ENCODE measurements around the gene PSMB11. TPM values are rescaled to one million over a fixed set of nuclear protein-coding genes. Genes with fewer than 3 reads are reported as not detected.

The PSMB11 gene
- total and polyA plus RNA-seq, 10 of the 15 experiments (the other 5 are each of a cell fraction or from before 2014, with no cell fraction given), result not detected

DNA sequence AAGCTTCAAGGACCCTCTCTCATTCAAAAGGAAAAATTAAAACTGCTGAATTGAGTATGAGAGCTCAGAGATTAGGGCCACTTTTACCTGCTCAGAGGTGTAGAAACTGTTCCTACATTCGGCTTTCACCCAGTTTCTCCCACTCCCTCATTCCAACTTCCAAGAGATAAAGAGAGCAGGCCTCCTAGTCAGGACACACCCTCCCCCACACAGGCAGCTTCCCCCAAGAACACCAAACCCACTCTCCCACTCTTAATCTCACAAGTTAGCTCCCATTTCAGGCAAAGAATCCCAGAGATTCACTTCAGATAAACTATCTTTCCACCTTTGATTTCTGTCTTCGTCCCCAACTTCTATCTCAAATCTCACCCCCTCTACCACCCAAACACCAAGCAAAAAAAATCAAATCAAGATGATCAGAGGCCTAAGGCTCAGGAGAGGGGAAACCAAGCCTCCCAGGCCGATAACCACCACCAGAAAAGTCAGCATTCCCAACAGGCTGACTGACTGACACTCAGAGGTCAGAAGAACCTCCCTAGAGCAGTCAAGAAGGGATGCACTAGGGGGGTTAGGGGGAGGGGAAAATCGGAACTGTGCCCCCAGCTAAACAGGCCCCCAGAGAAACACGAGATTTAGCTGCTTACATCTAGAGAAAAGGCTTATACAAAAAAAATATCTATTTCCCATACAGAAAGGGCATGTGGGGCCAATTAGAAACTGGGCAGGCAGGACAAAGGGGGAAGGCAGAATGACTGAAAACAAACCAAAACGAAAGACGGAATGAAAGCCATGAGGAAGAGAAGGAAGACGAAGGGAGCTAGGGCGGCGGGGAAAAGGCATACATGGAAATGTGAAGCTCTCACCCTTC lies 28.5 kb downstream of the PSMB11 start:
- DNase-seq (ENCODE audit: low read depth, low spot score) (no peak), FAIRE-seq (peak; percentile 90), ATAC-seq (no peak)
- H3K9me3 ChIP-seq (replicated peaks; ENCODE audit: control insufficient read depth, insufficient read depth, low read length), result no peaks in the 10 kb centered on the region
- peaks cover 36% of the 10 kb centered on the region for H3K79me2 ChIP-seq (ENCODE audit: control insufficient read depth, insufficient read depth, low read length)
- H3K9ac ChIP-seq (ENCODE audit: control insufficient read depth, insufficient read depth, low read length), result peak overlapping the region; percentile 90
- H3K27me3 ChIP-seq (replicated peaks in 1 of 2; ENCODE audit: control insufficient read depth in 2 of 2, insufficient read depth in 2 of 2, low read length in 1 of 2), result no peaks in the 10 kb centered on the region
- peaks cover 14 to 34% of the 10 kb centered on the region in 2 experiments for H3K36me3 ChIP-seq (ENCODE audit: control insufficient read depth in 2 of 2, insufficient read depth in 2 of 2, low read length in 1 of 2)
- CTCF ChIA-PET, result interaction anchor here (0.6 to 3.7 kb wide), 25 partner anchors 8 to 259 kb away, joined by 3 to 36 read pairs (median 5); partner anchors contain the start of genes ACIN1, C14orf119, CDH24 and HAUS4
- H4K20me1 ChIP-seq (ENCODE audit: control insufficient read depth, insufficient read depth), result peaks cover 9% of the 10 kb centered on the region; the same call in 1 of the 2 replicates
- peaks cover 11% of the 10 kb centered on the region; the same call in 1 of the 2 replicates for H3K4me1 ChIP-seq (ENCODE audit: control insufficient read depth, insufficient read depth, low read length)
- TSS peak; percentile 67 for BruUV-seq (replicated peaks)
- peak overlapping the region; percentile 86 for H3K27ac ChIP-seq (ENCODE audit: control insufficient read depth, insufficient read depth)
- POLR2A ChIA-PET, result interaction anchor here (1.3 to 3.7 kb wide), 4 partner anchors 12 to 251 kb away, joined by 3 to 19 read pairs (median 4); partner anchors contain the start of genes ACIN1 and C14orf119
- 11% methylated on average over 10 of the region's 10 CpGs for WGBS (ENCODE audit: insufficient coverage, insufficient replicate concordance, low lambda C conversion rate, missing lambda C conversion rate)
- H2AFZ ChIP-seq (ENCODE audit: control insufficient read depth, low read depth, low read length), result no peak overlapping the region
- in situ Hi-C loops (cut with MboI) (no loop called here), intact Hi-C loops (cut with micrococcal nuclease; ENCODE audit: unreplicated experiment) (no loop called here)
- SMC1A ChIA-PET (ENCODE audit: uncharacterized antibody, unreplicated experiment), result interaction anchor here (0.9 to 3.2 kb wide), 9 partner anchors 10 to 250 kb away, joined by 3 to 13 read pairs (median 5); partner anchors contain the start of genes ACIN1, C14orf119 and PABPN1
- peak overlapping the region; percentile 80 for H3K4me3 ChIP-seq
- RAD21 ChIA-PET (ENCODE audit: unreplicated experiment), result interaction anchor here (0.7 to 2.3 kb wide), 9 partner anchors 12 to 515 kb away, joined by 3 to 23 read pairs (median 4); partner anchors contain the start of genes ACIN1, C14orf119 and CDH24
- peak overlapping the region; percentile 92 for H3K4me2 ChIP-seq (ENCODE audit: control insufficient read depth, insufficient read depth)
- no peak for TF ChIP-seq MEF2A (IDR thresholded peaks at IDR 0.05; ENCODE audit: insufficient read depth, low read depth, low read length)
- TF ChIP-seq NRF1 (conservative IDR thresholded peaks at IDR 0.05; ENCODE audit: low read depth, low read length), result no peak
- TF ChIP-seq, protein P1, sequence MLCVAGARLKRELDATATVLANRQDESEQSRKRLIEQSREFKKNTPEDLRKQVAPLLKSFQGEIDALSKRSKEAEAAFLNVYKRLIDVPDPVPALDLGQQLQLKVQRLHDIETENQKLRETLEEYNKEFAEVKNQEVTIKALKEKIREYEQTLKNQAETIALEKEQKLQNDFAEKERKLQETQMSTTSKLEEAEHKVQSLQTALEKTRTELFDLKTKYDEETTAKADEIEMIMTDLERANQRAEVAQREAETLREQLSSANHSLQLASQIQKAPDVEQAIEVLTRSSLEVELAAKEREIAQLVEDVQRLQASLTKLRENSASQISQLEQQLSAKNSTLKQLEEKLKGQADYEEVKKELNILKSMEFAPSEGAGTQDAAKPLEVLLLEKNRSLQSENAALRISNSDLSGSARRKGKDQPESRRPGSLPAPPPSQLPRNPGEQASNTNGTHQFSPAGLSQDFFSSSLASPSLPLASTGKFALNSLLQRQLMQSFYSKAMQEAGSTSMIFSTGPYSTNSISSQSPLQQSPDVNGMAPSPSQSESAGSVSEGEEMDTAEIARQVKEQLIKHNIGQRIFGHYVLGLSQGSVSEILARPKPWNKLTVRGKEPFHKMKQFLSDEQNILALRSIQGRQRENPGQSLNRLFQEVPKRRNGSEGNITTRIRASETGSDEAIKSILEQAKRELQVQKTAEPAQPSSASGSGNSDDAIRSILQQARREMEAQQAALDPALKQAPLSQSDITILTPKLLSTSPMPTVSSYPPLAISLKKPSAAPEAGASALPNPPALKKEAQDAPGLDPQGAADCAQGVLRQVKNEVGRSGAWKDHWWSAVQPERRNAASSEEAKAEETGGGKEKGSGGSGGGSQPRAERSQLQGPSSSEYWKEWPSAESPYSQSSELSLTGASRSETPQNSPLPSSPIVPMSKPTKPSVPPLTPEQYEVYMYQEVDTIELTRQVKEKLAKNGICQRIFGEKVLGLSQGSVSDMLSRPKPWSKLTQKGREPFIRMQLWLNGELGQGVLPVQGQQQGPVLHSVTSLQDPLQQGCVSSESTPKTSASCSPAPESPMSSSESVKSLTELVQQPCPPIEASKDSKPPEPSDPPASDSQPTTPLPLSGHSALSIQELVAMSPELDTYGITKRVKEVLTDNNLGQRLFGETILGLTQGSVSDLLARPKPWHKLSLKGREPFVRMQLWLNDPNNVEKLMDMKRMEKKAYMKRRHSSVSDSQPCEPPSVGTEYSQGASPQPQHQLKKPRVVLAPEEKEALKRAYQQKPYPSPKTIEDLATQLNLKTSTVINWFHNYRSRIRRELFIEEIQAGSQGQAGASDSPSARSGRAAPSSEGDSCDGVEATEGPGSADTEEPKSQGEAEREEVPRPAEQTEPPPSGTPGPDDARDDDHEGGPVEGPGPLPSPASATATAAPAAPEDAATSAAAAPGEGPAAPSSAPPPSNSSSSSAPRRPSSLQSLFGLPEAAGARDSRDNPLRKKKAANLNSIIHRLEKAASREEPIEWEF (IDR thresholded peaks at IDR 0.05; ENCODE audit: insufficient replicate concordance, low read depth, low read length), result no peak
- no peak for TF ChIP-seq ZBTB11 (CRISPR knock-in tag; IDR thresholded peaks at IDR 0.05)
- TF ChIP-seq BMI1 (IDR thresholded peaks at IDR 0.05; ENCODE audit: borderline replicate concordance), result no peak
- TF ChIP-seq, protein P2, sequence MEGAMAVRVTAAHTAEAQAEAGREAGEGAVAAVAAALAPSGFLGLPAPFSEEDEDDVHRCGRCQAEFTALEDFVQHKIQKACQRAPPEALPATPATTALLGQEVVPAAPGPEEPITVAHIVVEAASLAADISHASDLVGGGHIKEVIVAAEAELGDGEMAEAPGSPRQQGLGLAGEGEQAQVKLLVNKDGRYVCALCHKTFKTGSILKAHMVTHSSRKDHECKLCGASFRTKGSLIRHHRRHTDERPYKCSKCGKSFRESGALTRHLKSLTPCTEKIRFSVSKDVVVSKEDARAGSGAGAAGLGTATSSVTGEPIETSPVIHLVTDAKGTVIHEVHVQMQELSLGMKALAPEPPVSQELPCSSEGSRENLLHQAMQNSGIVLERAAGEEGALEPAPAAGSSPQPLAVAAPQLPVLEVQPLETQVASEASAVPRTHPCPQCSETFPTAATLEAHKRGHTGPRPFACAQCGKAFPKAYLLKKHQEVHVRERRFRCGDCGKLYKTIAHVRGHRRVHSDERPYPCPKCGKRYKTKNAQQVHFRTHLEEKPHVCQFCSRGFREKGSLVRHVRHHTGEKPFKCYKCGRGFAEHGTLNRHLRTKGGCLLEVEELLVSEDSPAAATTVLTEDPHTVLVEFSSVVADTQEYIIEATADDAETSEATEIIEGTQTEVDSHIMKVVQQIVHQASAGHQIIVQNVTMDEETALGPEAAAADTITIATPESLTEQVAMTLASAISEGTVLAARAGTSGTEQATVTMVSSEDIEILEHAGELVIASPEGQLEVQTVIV (IDR thresholded peaks at IDR 0.05; ENCODE audit: borderline replicate concordance, partially characterized antibody), result no peak
- no peak for TF ChIP-seq POLR2A (IDR thresholded peaks at IDR 0.05; ENCODE audit: low read depth, low read length)
